GM20000 (cell line): ENCODE results near the gene G6PD.

Experiments
- DNase-seq: peaks from one replicate; pipeline ENCODE4 v3.0.0; 2012; ENCODE audit warnings: low spot score
- TF ChIP-seq, protein P1 (sequence below): IDR thresholded peaks from 2 replicates; pipeline ENCODE4 v1.5.1; 2012; ENCODE audit warnings: mild to moderate bottlenecking, control low read depth; ENCODE audit errors: extremely low read depth, missing control alignments

G6PD gene

DNA sequence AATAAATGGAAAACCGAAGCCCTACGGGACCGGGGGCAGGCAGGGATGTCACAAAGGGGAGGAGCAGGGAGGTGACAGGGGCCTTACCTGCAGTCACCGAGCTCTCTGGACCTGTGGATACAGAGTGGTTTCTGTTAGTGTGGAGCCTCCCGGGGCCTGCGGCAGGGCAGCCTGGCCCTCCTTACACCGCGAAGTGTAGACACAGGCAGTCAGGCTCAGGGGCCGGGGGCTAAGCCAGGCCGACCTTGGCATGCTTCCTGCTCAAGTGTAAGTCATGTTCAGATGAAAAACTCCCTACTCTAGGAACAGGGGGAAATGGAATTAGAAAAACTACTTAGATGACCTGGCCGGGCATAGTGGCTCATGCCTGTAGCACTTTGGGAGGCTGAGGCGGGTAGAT is 34.9 kb downstream of the G6PD start:
- TF ChIP-seq, protein P1, sequence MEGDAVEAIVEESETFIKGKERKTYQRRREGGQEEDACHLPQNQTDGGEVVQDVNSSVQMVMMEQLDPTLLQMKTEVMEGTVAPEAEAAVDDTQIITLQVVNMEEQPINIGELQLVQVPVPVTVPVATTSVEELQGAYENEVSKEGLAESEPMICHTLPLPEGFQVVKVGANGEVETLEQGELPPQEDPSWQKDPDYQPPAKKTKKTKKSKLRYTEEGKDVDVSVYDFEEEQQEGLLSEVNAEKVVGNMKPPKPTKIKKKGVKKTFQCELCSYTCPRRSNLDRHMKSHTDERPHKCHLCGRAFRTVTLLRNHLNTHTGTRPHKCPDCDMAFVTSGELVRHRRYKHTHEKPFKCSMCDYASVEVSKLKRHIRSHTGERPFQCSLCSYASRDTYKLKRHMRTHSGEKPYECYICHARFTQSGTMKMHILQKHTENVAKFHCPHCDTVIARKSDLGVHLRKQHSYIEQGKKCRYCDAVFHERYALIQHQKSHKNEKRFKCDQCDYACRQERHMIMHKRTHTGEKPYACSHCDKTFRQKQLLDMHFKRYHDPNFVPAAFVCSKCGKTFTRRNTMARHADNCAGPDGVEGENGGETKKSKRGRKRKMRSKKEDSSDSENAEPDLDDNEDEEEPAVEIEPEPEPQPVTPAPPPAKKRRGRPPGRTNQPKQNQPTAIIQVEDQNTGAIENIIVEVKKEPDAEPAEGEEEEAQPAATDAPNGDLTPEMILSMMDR: no peak
- DNase-seq: no peak

DNA sequence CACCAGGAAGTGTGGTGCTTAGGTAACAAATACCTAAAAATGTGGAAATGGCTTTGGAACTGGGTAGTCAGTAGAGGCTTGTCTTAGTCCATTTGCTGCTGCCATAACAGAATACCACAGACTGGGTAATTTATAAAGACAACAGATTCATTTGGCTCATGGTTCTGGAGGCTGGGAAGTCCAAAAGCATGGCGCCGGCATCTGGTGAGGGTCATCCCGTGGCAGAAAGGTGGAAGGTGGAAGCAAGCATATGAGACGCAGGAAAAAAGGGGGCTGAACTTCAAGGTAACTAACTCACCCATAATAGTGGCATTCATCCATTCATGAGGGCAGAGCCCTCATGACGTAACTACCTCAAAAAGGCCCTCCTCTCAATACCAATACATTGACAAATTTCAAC is 37.2 kb downstream of the G6PD start:
- TF ChIP-seq, protein P1: no peak
- no peak for DNase-seq

GRCh38 chrX:154508384-154508745 is 38.3 kb downstream of the G6PD start:
- TF ChIP-seq, protein P1: no peak
- no peak for DNase-seq

DNA sequence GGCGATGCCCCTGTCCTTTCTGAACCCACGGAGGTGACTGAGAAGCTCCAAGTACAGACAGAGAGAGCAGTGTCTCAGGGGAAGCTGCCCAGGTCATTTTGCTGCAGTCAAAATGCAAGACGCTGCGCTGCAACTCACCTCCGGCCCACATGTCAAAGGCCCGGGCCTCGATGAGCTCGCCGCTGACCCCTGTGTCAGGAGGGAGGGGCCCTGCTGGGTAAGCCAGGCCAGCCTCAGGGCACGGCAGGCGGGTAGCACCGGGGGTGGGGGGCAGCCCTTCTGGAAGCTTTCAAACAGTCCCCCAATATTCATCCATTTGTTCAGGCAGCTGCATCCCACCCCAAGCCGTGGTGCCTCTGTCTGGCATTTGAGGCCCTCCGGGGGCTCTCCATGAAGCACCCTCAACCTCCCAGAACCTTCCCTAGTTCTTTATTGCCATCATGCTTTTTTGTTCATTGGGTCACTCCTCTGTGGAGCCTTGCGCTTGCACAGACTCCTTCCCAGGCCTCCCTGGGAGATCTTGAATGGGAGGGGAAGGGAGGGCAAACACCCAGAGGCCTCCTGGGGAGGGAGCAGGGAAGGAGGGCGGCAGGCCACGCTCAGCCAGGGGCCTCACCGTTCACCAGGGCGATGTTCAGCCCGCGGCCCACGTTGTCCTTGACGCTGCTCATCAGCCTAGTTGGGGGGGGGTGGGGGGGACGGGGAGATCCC is 38.8 kb downstream of the G6PD start:
- TF ChIP-seq, protein P1: no peak
- no peak for DNase-seq

- DNase-seq: no peak
- TF ChIP-seq, protein P1: no peak
Observed at GRCh38 chrX:154506483-154507332, 39.9 kb downstream of the G6PD start.

DNA sequence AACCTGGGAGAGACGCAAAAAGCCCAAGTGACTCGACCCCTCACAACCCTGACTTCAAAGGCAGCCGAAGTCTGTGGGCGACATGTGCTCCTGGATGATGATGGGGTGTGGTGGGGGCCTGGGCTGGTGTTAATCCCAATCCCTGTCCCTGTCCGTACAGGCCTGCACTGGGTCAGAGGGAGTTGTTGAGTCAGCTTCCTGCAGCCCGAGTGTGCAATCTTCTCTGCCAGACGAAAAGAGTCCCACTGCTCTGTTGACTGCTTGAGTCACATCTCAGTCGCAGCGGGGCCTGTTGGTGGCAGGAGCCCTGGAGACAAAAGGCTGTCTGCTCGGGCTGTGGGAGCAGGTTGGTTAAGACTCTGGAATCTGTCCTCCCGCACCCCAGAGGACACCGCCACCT is 40.9 kb downstream of the G6PD start:
- TF ChIP-seq, protein P1: no peak
- DNase-seq: no peak

DNA sequence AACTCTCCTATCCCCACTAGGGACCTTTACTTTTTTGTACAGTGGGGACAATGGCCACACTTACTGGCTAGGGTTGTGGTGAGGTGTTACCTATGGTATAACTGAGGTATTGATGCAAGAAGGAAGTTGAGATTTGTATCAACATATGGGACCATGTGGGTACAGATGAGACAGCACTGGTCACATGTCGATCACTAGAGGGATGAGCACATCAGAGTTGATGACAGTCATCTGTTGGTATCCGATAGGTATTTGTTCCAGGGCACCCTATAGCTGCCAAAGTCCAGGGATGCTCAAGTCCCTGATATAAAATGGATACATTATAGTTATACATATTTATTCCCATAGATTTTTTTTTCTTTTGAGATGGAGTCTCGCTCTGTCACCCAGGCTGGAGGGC is 43.7 kb downstream of the G6PD start:
- TF ChIP-seq, protein P1: no peak
- DNase-seq: no peak
